H9 (cell line): Measurements from ENCODE around the gene RAP1B. TPM values are rescaled to one million over a fixed set of nuclear protein-coding genes. Genes with fewer than 3 reads are reported as not detected.

Source experiments
- DNase-seq: peaks from one replicate; pipeline ENCODE4 v3.0.0-alpha.2; 2017
- H2AFZ ChIP-seq: one replicate; pipeline ENCODE4 v1.6.1; 2013; ENCODE audit warnings: mild to moderate bottlenecking, low read length, control low read depth, moderate library complexity
- H2AK5ac ChIP-seq: 2 replicates; pipeline ENCODE4 v1.6.1; 2013; ENCODE audit warnings: low read length, control low read depth, mixed read lengths; ENCODE audit not compliant: insufficient read length
- H2BK120ac ChIP-seq: one replicate; pipeline ENCODE4 v1.6.1; 2013; ENCODE audit warnings: low read depth, mild to moderate bottlenecking, low read length, control low read depth, inconsistent platforms; ENCODE audit not compliant: poor library complexity, severe bottlenecking
- H2BK12ac ChIP-seq: 2 replicates; pipeline ENCODE4 v1.6.1; 2013; ENCODE audit warnings: low read length, control low read depth, mixed read lengths, low read depth; ENCODE audit not compliant: insufficient read length
- H2BK15ac ChIP-seq: 2 replicates; pipeline ENCODE4 v1.6.1; 2013; ENCODE audit warnings: low read depth, low read length, control low read depth
- H2BK20ac ChIP-seq: one replicate; pipeline ENCODE4 v1.6.1; 2013; ENCODE audit warnings: low read depth, mild to moderate bottlenecking, low read length, control low read depth, inconsistent platforms; ENCODE audit not compliant: poor library complexity, severe bottlenecking
- H2BK5ac ChIP-seq: 2 replicates; pipeline ENCODE4 v1.6.1; 2013; ENCODE audit warnings: low read length, control low read depth, mixed read lengths; ENCODE audit not compliant: insufficient read length
- H3K14ac ChIP-seq: 2 replicates; pipeline ENCODE4 v1.6.1; 2013; ENCODE audit warnings: low read length, control low read depth; ENCODE audit not compliant: insufficient read depth
- H3K18ac ChIP-seq: 2 replicates; pipeline ENCODE4 v1.6.1; 2013; ENCODE audit warnings: low read depth, mild to moderate bottlenecking, mixed read lengths, low read length, control low read depth; ENCODE audit not compliant: insufficient read length
- H3K23ac ChIP-seq: 2 replicates; pipeline ENCODE4 v1.6.1; 2013; ENCODE audit warnings: low read length, control low read depth, mixed read lengths, low read depth; ENCODE audit not compliant: insufficient read length
- H3K23me2 ChIP-seq: 2 replicates; pipeline ENCODE4 v1.6.1; 2013; ENCODE audit warnings: low read depth, mild to moderate bottlenecking, mixed read lengths, low read length, control low read depth; ENCODE audit not compliant: insufficient read length, poor library complexity, severe bottlenecking
- H3K27ac ChIP-seq: 2 replicates; pipeline ENCODE4 v1.5.1; 2013; ENCODE audit warnings: low read length, control low read depth, mixed read lengths, low read depth; ENCODE audit not compliant: insufficient read length
- H3K27me3 ChIP-seq: 2 replicates; pipeline ENCODE4 v1.6.1; 2013; ENCODE audit warnings: low read length, control low read depth, inconsistent platforms; ENCODE audit not compliant: insufficient read depth
- H3K4ac ChIP-seq: 2 replicates; pipeline ENCODE4 v1.6.1; 2013; ENCODE audit warnings: low read depth, mild to moderate bottlenecking, control low read depth, inconsistent platforms, low read length, moderate library complexity
- H3K4me1 ChIP-seq: 2 replicates; pipeline ENCODE4 v1.6.1; 2013; ENCODE audit warnings: low read length, control low read depth, inconsistent platforms; ENCODE audit not compliant: insufficient read depth
- H3K4me2 ChIP-seq: 2 replicates; pipeline ENCODE4 v1.6.1; 2013; ENCODE audit warnings: low read length, control low read depth, mixed read lengths; ENCODE audit not compliant: insufficient read length, insufficient read depth
- H3K56ac ChIP-seq: 2 replicates; pipeline ENCODE4 v1.6.1; 2013; ENCODE audit warnings: low read depth, mild to moderate bottlenecking, mixed read lengths, low read length, control low read depth; ENCODE audit not compliant: insufficient read length
- H3K79me1 ChIP-seq: 2 replicates; pipeline ENCODE4 v1.6.1; 2013; ENCODE audit warnings: low read depth, mild to moderate bottlenecking, moderate library complexity, low read length, control low read depth, inconsistent platforms; ENCODE audit not compliant: insufficient read depth, poor library complexity, severe bottlenecking
- H3K79me2 ChIP-seq: 2 replicates; pipeline ENCODE4 v1.6.1; 2013; ENCODE audit warnings: low read length, control low read depth, inconsistent platforms; ENCODE audit not compliant: insufficient read depth
- H3K9ac ChIP-seq: 2 replicates; pipeline ENCODE4 v1.6.1; 2013; ENCODE audit warnings: low read length, control low read depth, mixed read lengths; ENCODE audit not compliant: insufficient read length; ENCODE audit errors: extremely low read depth
- H3K9me3 ChIP-seq: one replicate; pipeline ENCODE4 v1.6.1; 2013; ENCODE audit warnings: low read depth, low read length, inconsistent platforms; ENCODE audit not compliant: control insufficient read depth
- H3T11ph ChIP-seq: one replicate; pipeline ENCODE4 v1.6.1; 2013; ENCODE audit warnings: mild to moderate bottlenecking, low read length, control low read depth, inconsistent platforms
- H4K20me1 ChIP-seq: one replicate; pipeline ENCODE4 v1.6.1; 2013; ENCODE audit not compliant: control insufficient read depth, insufficient read length, insufficient read depth
- H4K5ac ChIP-seq: 2 replicates; pipeline ENCODE4 v1.6.1; 2013; ENCODE audit warnings: low read depth, mild to moderate bottlenecking, mixed read lengths, low read length, control low read depth; ENCODE audit not compliant: insufficient read length
- H4K8ac ChIP-seq: replicated peaks from 2 replicates; pipeline ENCODE4 v1.6.1; 2013; ENCODE audit warnings: low read length, control low read depth, mixed read lengths, low read depth; ENCODE audit not compliant: insufficient read length
- H4K91ac ChIP-seq: 2 replicates; pipeline ENCODE4 v1.6.1; 2013; ENCODE audit warnings: low read depth, mild to moderate bottlenecking, moderate library complexity, mixed read lengths, low read length, control low read depth; ENCODE audit not compliant: insufficient read length
- H3K27ac Mint-ChIP-seq, 3 experiments: 2 replicates in 2 of 3; 3 replicates in 1 of 3; pipeline ENCODE4 v1.8.0; 2020 to 2021; ENCODE audit warnings: mixed read lengths in 3 of 3, mild to moderate bottlenecking in 1 of 3, moderate library complexity in 1 of 3
- H3K27me3 Mint-ChIP-seq: 2 replicates; pipeline ENCODE4 v1.8.0; 2021; ENCODE audit warnings: low read depth, mild to moderate bottlenecking, moderate library complexity, mixed read lengths
- H3K36me3 Mint-ChIP-seq, 3 experiments: 2 replicates in 2 of 3; 3 replicates in 1 of 3; pipeline ENCODE4 v1.8.0; 2020 to 2021; ENCODE audit warnings: low read depth in 3 of 3, mixed read lengths in 3 of 3; ENCODE audit not compliant: insufficient read depth in 1 of 3
- H3K4me1 Mint-ChIP-seq, 2 experiments: 2 replicates each; pipeline ENCODE4 v1.8.0; 2020; ENCODE audit warnings: mixed read lengths in 2 of 2
- H3K4me3 Mint-ChIP-seq, 2 experiments: 2 replicates in 1 of 2; 3 replicates in 1 of 2; pipeline ENCODE4 v1.8.0; 2020 to 2021; ENCODE audit warnings: mild to moderate bottlenecking in 2 of 2, mixed read lengths in 2 of 2, moderate library complexity in 1 of 2
- H3K9me3 Mint-ChIP-seq, 2 experiments: 2 replicates in 1 of 2; 3 replicates in 1 of 2; pipeline ENCODE4 v1.8.0; 2020; ENCODE audit warnings: mild to moderate bottlenecking in 2 of 2, mixed read lengths in 2 of 2, moderate library complexity in 1 of 2
- WGBS: extraction: QIAGEN DNeasy Blood & Tissue Kit; methylation state at CpG from one replicate; pipeline ENCODE4 v1.1.7; 2013; ENCODE audit warnings: missing lambda C conversion rate, low lambda C conversion rate, mixed read lengths; ENCODE audit not compliant: insufficient read length; ENCODE audit errors: extremely low coverage; 5-methylcytosine and 5-hydroxymethylcytosine counted together
- total RNA-seq: library from RNA; stranded (reverse); gene quantifications from 2 replicates; pipeline ENCODE4 v1.2.1, GENCODE V29; 2021
- TF ChIP-seq, protein P1 (sequence below): fragments of 200-600 bp; sonication (generic); conservative IDR thresholded peaks from 3 replicates; pipeline ENCODE4 v1.8.0; 2021; ENCODE audit warnings: antibody characterized with exemption, mild to moderate bottlenecking

The RAP1B gene
- total RNA-seq, 1 experiment from 2014 or later: 97.7 TPM

DNA sequence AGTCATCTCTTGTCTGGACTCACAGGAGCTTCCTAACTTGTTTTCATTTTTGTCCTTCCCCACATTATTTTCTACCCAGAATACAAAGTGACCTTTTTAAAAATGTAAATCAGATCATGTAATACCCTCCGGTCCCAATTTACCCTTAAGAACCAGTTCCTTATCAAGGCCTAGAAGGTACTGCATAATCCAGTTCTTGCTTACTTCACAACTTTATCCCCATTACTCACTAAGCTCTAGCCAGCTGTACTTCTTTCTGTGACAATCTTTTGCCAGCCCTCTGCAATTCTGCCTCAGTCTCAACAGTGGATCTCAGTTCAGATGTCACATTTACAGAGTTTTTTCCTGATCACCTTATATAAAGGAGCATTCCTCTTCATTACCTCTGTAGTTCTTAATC is 11.6 kb downstream of the RAP1B start:
- H3K27me3 Mint-ChIP-seq: no peaks in the 10 kb centered on the region
- no peaks in the 10 kb centered on the region for H4K20me1 ChIP-seq
- H2AK5ac ChIP-seq: no peak overlapping the region
- no peak overlapping the region for H4K8ac ChIP-seq
- H3K4me1 ChIP-seq: no peaks in the 10 kb centered on the region
- H2BK20ac ChIP-seq: no peak overlapping the region
- H3K23ac ChIP-seq: no peak overlapping the region
- H3K18ac ChIP-seq: no peak overlapping the region
- H4K91ac ChIP-seq: no peak overlapping the region
- H3K9me3 Mint-ChIP-seq: peaks cover under 1 to 7% of the 10 kb centered on the region in 2 experiments; a peak in 4 of 5 replicates
- no peaks in the 10 kb centered on the region for H3K27me3 ChIP-seq
- H2BK15ac ChIP-seq: no peak overlapping the region
- no peak overlapping the region for H2BK120ac ChIP-seq
- no peak for DNase-seq
- no peaks in the 10 kb centered on the region for H3K9me3 ChIP-seq
- no peak overlapping the region for H3K56ac ChIP-seq
- H3K4ac ChIP-seq: no peak overlapping the region
- H3K14ac ChIP-seq: no peak overlapping the region
- no peak overlapping the region for H2BK12ac ChIP-seq
- H2AFZ ChIP-seq: no peak overlapping the region
- H3K4me1 Mint-ChIP-seq: peaks cover 32 to 41% of the 10 kb centered on the region in 2 experiments
- H3K36me3 Mint-ChIP-seq: peaks cover 20 to 29% (median 25%) of the 10 kb centered on the region in 3 experiments
- no peak overlapping the region for H3T11ph ChIP-seq
- H3K79me2 ChIP-seq: peaks cover 30% of the 10 kb centered on the region; the same call in 1 of the 2 replicates
- no peak overlapping the region for H3K9ac ChIP-seq
- no peak overlapping the region for H2BK5ac ChIP-seq
- no peak overlapping the region for H3K4me2 ChIP-seq
- no peak overlapping the region for H3K4me3 Mint-ChIP-seq
- H3K79me1 ChIP-seq: peaks cover 11% of the 10 kb centered on the region
- no CpG with 5 or more reads among the region's 1 CpG for WGBS
- no peak overlapping the region for H3K27ac ChIP-seq
- H3K23me2 ChIP-seq: no peaks in the 10 kb centered on the region
- TF ChIP-seq, protein P1, sequence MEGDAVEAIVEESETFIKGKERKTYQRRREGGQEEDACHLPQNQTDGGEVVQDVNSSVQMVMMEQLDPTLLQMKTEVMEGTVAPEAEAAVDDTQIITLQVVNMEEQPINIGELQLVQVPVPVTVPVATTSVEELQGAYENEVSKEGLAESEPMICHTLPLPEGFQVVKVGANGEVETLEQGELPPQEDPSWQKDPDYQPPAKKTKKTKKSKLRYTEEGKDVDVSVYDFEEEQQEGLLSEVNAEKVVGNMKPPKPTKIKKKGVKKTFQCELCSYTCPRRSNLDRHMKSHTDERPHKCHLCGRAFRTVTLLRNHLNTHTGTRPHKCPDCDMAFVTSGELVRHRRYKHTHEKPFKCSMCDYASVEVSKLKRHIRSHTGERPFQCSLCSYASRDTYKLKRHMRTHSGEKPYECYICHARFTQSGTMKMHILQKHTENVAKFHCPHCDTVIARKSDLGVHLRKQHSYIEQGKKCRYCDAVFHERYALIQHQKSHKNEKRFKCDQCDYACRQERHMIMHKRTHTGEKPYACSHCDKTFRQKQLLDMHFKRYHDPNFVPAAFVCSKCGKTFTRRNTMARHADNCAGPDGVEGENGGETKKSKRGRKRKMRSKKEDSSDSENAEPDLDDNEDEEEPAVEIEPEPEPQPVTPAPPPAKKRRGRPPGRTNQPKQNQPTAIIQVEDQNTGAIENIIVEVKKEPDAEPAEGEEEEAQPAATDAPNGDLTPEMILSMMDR: no peak
- no peak overlapping the region for H4K5ac ChIP-seq
- H3K27ac Mint-ChIP-seq: peak overlapping the region; percentile 1 to 47 (median 38); a peak in 5 of 7 replicates
